ENCODE measurements around the gene HERC2. TPM values are rescaled to one million over a fixed set of nuclear protein-coding genes. Genes with fewer than 3 reads are reported as not detected.
"Not testable (repeated sequence)": the region's sequence is repeated elsewhere in the genome, so short reads cannot be mapped to it uniquely, and the experiment has no call there.

Gene HERC2
- total and polyA plus RNA-seq, 2 of the 4 experiments (the other 2 are of a cell fraction): 20.8 to 28.9 TPM

GRCh38 chr15:28152538-28152923 is 169.4 kb downstream of the HERC2 start:
- H2AFZ ChIP-seq (replicated peaks; ENCODE audit: low read length, poor library complexity); H3K4me1 ChIP-seq (ENCODE audit: control insufficient read depth, insufficient read depth, low read length); H3K9ac ChIP-seq (ENCODE audit: low read depth, low read length); H4K5ac ChIP-seq (ENCODE audit: low read depth, low read length); H3K4me3 ChIP-seq (ENCODE audit: insufficient read depth, low read depth, low read length); H3K56ac ChIP-seq (ENCODE audit: extremely low read depth, insufficient read depth, low read length); H2AK5ac ChIP-seq (ENCODE audit: low read depth, low read length); DNase-seq; H2BK15ac ChIP-seq (ENCODE audit: low read depth, low read length); H2BK5ac ChIP-seq (ENCODE audit: low read depth, low read length, poor library complexity, severe bottlenecking); intact Hi-C loops (cut with micrococcal nuclease); H2AK9ac ChIP-seq (replicated peaks; ENCODE audit: low read depth, low read length, poor library complexity); H3K36me3 ChIP-seq (ENCODE audit: control insufficient read depth, insufficient read depth, low read length); in situ Hi-C loops (cut with MboI; ENCODE audit: low sequenced_read_pairs); H4K91ac ChIP-seq (ENCODE audit: insufficient read depth, low read depth, low read length); H3K9me3 ChIP-seq (ENCODE audit: control insufficient read depth, insufficient read depth, low read length); H4K8ac ChIP-seq (ENCODE audit: low read depth in 2 of 2, low read length in 2 of 2); dilution Hi-C loops (cut with HindIII; ENCODE audit: low sequenced_read_pairs, unreplicated experiment); H3K4ac ChIP-seq (ENCODE audit: low read depth, low read length); H3K23ac ChIP-seq (ENCODE audit: low read depth, low read length); CTCF ChIA-PET; H3K4me2 ChIP-seq (ENCODE audit: low read depth, low read length); H3K18ac ChIP-seq (ENCODE audit: low read depth, low read length); H3K14ac ChIP-seq (replicated peaks; ENCODE audit: low read depth, low read length); ATAC-seq (ENCODE audit: low read depth); H3K9me1 ChIP-seq (ENCODE audit: insufficient read depth, low read length); H2BK20ac ChIP-seq (ENCODE audit: low read depth, low read length); H3K27ac ChIP-seq (ENCODE audit: insufficient read depth, low read length); BruUV-seq (replicated peaks); H3K27me3 ChIP-seq (ENCODE audit: control insufficient read depth, insufficient read depth, low read length); POLR2A ChIA-PET (ENCODE audit: unreplicated experiment); H2BK120ac ChIP-seq (ENCODE audit: low read depth, low read length): not testable (repeated sequence)
- Histone ChIP-seq H3K79me1 (ENCODE audit: low read depth in 1 of 2, low read length in 2 of 2) (peaks cover 19 to 21% of the 10 kb centered on the region in 2 experiments), H4K20me1 (ENCODE audit: insufficient read depth, low read length) (peaks cover 10% of the 10 kb centered on the region; the same call in 1 of the 2 replicates)
- WGBS, 2 experiments (ENCODE audit: extremely low coverage in 2 of 2, insufficient read length in 1 of 2): no CpG with 5 or more reads among the region's 8 CpGs

DNA sequence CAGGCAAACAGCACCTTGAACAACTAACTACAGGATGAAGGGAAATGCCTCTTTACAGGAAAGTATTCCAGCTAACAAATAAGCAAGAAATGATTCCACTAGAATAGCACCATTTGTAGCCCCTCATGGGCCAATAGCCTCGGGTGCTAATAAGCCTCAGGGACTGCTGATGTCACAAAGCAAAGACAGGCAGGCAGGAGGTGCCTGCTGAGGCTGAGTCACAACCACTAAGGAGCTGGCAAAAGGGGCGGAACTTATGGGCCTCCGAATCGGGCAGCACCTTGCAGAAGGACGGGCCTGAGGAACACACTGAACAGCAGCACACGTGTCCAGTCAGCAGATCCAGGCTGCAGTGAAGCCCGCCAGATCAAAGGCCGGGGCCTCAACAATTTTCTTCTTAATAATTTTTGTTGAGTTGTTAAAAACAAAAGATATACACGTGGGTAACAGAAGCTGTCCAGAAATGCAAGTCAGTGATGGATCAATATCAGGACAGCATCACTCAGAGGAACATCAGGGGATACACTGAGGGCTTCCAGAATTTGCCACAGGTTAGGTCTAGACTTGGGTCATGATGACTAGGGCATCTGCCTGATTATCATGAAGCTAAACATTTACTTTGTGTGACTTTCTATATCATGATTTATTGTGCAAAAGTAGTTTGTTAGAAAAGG is 170.0 kb downstream of the HERC2 start:
- H2BK5ac ChIP-seq (ENCODE audit: low read depth, low read length, poor library complexity, severe bottlenecking); dilution Hi-C loops (cut with HindIII; ENCODE audit: low sequenced_read_pairs, unreplicated experiment); POLR2A ChIA-PET (ENCODE audit: unreplicated experiment); H3K4me2 ChIP-seq (ENCODE audit: low read depth, low read length); H3K9ac ChIP-seq (ENCODE audit: low read depth, low read length); H2AFZ ChIP-seq (replicated peaks; ENCODE audit: low read length, poor library complexity); H3K27me3 ChIP-seq (ENCODE audit: control insufficient read depth, insufficient read depth, low read length); intact Hi-C loops (cut with micrococcal nuclease); H2AK5ac ChIP-seq (ENCODE audit: low read depth, low read length); H3K18ac ChIP-seq (ENCODE audit: low read depth, low read length); H2BK120ac ChIP-seq (ENCODE audit: low read depth, low read length); H3K4me1 ChIP-seq (ENCODE audit: control insufficient read depth, insufficient read depth, low read length); H3K14ac ChIP-seq (replicated peaks; ENCODE audit: low read depth, low read length); H3K9me1 ChIP-seq (ENCODE audit: insufficient read depth, low read length); BruUV-seq (replicated peaks); H3K9me3 ChIP-seq (ENCODE audit: control insufficient read depth, insufficient read depth, low read length); H2BK20ac ChIP-seq (ENCODE audit: low read depth, low read length); CTCF ChIA-PET; H3K36me3 ChIP-seq (ENCODE audit: control insufficient read depth, insufficient read depth, low read length); in situ Hi-C loops (cut with MboI; ENCODE audit: low sequenced_read_pairs); H2BK15ac ChIP-seq (ENCODE audit: low read depth, low read length); H3K4me3 ChIP-seq (ENCODE audit: insufficient read depth, low read depth, low read length); H3K23ac ChIP-seq (ENCODE audit: low read depth, low read length); H3K56ac ChIP-seq (ENCODE audit: extremely low read depth, insufficient read depth, low read length); H3K27ac ChIP-seq (ENCODE audit: insufficient read depth, low read length); H2AK9ac ChIP-seq (replicated peaks; ENCODE audit: low read depth, low read length, poor library complexity); H4K5ac ChIP-seq (ENCODE audit: low read depth, low read length); H4K91ac ChIP-seq (ENCODE audit: insufficient read depth, low read depth, low read length); H4K8ac ChIP-seq (ENCODE audit: low read depth in 2 of 2, low read length in 2 of 2); H3K4ac ChIP-seq (ENCODE audit: low read depth, low read length): not testable (repeated sequence)
- DNase-seq (peak; percentile 7), ATAC-seq (ENCODE audit: low read depth) (peak; percentile 80)
- Histone ChIP-seq H4K20me1 (ENCODE audit: insufficient read depth, low read length) (peaks cover 10% of the 10 kb centered on the region; the same call in 1 of the 2 replicates), H3K79me1 (ENCODE audit: low read depth in 1 of 2, low read length in 2 of 2) (peaks cover 19 to 21% of the 10 kb centered on the region in 2 experiments)
- no CpG with 5 or more reads among the region's 9 CpGs for WGBS, 2 experiments (ENCODE audit: extremely low coverage in 2 of 2, insufficient read length in 1 of 2)
